SU-DHL-6 (cell line): ENCODE measurements around the gene CDK6.

Experiments
- EZH2phosphoT487 ChIP-seq: fragments of 200-600 bp; sonication (generic), shearing (Covaris generic); conservative IDR thresholded peaks from 2 replicates; pipeline ENCODE4 v1.6.1; 2018; ENCODE audit warnings: mild to moderate bottlenecking, antibody characterized with exemption, low read length, moderate library complexity, mixed read lengths
- TF ChIP-seq, protein P1 (sequence below): fragments of 200-600 bp; sonication (generic); IDR thresholded peaks from one replicate; pipeline ENCODE4 v1.5.1; 2017; ENCODE audit warnings: antibody characterized with exemption, mild to moderate bottlenecking, low read length, moderate library complexity; ENCODE audit not compliant: insufficient read depth, poor library complexity, severe bottlenecking

DNA sequence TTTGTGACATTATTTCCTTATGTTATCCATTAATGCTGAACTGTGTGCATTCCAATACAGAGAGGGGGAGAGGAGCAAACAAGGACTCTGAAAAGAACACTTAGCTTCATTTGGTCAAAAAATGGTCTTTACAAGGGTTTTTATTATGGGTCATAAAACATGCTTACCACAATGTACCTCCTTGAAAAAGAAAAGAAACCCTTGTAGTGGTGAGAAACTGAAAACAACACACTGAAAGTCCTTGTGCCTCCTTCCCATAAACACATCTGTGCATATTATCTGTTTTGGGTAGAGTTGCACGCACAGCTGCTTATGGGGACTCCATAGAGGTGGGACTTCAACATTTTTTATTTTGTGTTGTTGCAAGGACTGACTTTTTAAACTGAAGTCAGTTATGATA is 98.7 kb downstream of the CDK6 start:
- TF ChIP-seq, protein P1, sequence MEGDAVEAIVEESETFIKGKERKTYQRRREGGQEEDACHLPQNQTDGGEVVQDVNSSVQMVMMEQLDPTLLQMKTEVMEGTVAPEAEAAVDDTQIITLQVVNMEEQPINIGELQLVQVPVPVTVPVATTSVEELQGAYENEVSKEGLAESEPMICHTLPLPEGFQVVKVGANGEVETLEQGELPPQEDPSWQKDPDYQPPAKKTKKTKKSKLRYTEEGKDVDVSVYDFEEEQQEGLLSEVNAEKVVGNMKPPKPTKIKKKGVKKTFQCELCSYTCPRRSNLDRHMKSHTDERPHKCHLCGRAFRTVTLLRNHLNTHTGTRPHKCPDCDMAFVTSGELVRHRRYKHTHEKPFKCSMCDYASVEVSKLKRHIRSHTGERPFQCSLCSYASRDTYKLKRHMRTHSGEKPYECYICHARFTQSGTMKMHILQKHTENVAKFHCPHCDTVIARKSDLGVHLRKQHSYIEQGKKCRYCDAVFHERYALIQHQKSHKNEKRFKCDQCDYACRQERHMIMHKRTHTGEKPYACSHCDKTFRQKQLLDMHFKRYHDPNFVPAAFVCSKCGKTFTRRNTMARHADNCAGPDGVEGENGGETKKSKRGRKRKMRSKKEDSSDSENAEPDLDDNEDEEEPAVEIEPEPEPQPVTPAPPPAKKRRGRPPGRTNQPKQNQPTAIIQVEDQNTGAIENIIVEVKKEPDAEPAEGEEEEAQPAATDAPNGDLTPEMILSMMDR = no peak
- TF ChIP-seq EZH2phosphoT487 = no peak
